Measurements from ENCODE around the gene KCNT2. TPM values are rescaled to one million over a fixed set of nuclear protein-coding genes. Genes with fewer than 3 reads are reported as not detected.

Gene KCNT2
- total and polyA plus RNA-seq, 4 donors: 0.84 to 18.7 (median 2.0) TPM

- no peak for TF ChIP-seq CTCF (IDR thresholded peaks at IDR 0.05; ENCODE audit: control extremely low read depth, extremely low read depth)
- 80 to 82% methylated on average over 3 of the region's 3 CpGs for WGBS, 2 donors
- H3K36me3 ChIP-seq (ENCODE audit: control insufficient read depth in 4 of 4, insufficient read depth in 4 of 4, low read length in 4 of 4): no peaks in the 10 kb centered on the region
- no peaks in the 10 kb centered on the region for H3K4me1 ChIP-seq (ENCODE audit: control insufficient read depth in 5 of 5, insufficient read depth in 5 of 5, low read length in 5 of 5)
- no peak overlapping the region for H3K4me3 ChIP-seq
- H3K27me3 ChIP-seq (ENCODE audit: control insufficient read depth in 3 of 3, insufficient read depth in 3 of 3, low read length in 2 of 3): no peaks in the 10 kb centered on the region
- no peak overlapping the region for H3K27ac ChIP-seq (ENCODE audit: low read depth in 1 of 2, low read length in 1 of 2)
- ATAC-seq (ENCODE audit: insufficient read depth, low FRiP score): no peak
- no peaks in the 10 kb centered on the region for H3K9me3 ChIP-seq (ENCODE audit: control insufficient read depth in 4 of 4, insufficient read depth in 3 of 4, low read length in 3 of 4)
- no peak for DNase-seq
- H3K9ac ChIP-seq (ENCODE audit: insufficient read depth in 1 of 2, low read length in 2 of 2): no peak overlapping the region
Observed at GRCh38 chr1:196543833-196544232, 64.4 kb downstream of the KCNT2 start.

GRCh38 chr1:196538473-196538872 is 69.8 kb downstream of the KCNT2 start:
- no peak overlapping the region for H3K9ac ChIP-seq (ENCODE audit: insufficient read depth in 1 of 2, low read length in 2 of 2)
- peaks cover 0 to 18% (median 4%) of the 10 kb centered on the region in 4 donors for H3K9me3 ChIP-seq (ENCODE audit: control insufficient read depth in 4 of 4, insufficient read depth in 3 of 4, low read length in 3 of 4)
- no peak overlapping the region for H3K4me3 ChIP-seq
- H3K36me3 ChIP-seq (ENCODE audit: control insufficient read depth in 4 of 4, insufficient read depth in 4 of 4, low read length in 4 of 4): peaks cover 0 to 8% (median 0%) of the 10 kb centered on the region in 4 donors
- 88 to 90% methylated on average over 4 of the region's 4 CpGs for WGBS, 2 donors
- ATAC-seq (ENCODE audit: insufficient read depth, low FRiP score) (peak; percentile 21), DNase-seq (no peak)
- TF ChIP-seq CTCF (IDR thresholded peaks at IDR 0.05; ENCODE audit: control extremely low read depth, extremely low read depth): no peak
- H3K4me1 ChIP-seq (ENCODE audit: control insufficient read depth in 5 of 5, insufficient read depth in 5 of 5, low read length in 5 of 5): no peaks in the 10 kb centered on the region
- H3K27me3 ChIP-seq (ENCODE audit: control insufficient read depth in 3 of 3, insufficient read depth in 3 of 3, low read length in 2 of 3): no peaks in the 10 kb centered on the region
- H3K27ac ChIP-seq (ENCODE audit: low read depth in 1 of 2, low read length in 1 of 2): no peak overlapping the region

- peak in 1 of 3 donors; percentile 53 for DNase-seq
- peaks cover 0 to 8% (median 0%) of the 10 kb centered on the region in 5 donors for H3K4me1 ChIP-seq (ENCODE audit: control insufficient read depth in 5 of 5, insufficient read depth in 5 of 5, low read length in 5 of 5)
- peaks cover 0 to 8% (median 0%) of the 10 kb centered on the region in 4 donors for H3K36me3 ChIP-seq (ENCODE audit: control insufficient read depth in 4 of 4, insufficient read depth in 4 of 4, low read length in 4 of 4)
- H3K4me3 ChIP-seq: no peak overlapping the region
- no peak for TF ChIP-seq CTCF (IDR thresholded peaks at IDR 0.05; ENCODE audit: control extremely low read depth, extremely low read depth)
- no peak overlapping the region for H3K27ac ChIP-seq (ENCODE audit: low read depth in 1 of 2, low read length in 1 of 2)
- H3K9me3 ChIP-seq (ENCODE audit: control insufficient read depth in 4 of 4, insufficient read depth in 3 of 4, low read length in 3 of 4): peaks cover 0 to 18% (median 4%) of the 10 kb centered on the region in 4 donors
- no peak overlapping the region for H3K9ac ChIP-seq (ENCODE audit: insufficient read depth in 1 of 2, low read length in 2 of 2)
- no peaks in the 10 kb centered on the region for H3K27me3 ChIP-seq (ENCODE audit: control insufficient read depth in 3 of 3, insufficient read depth in 3 of 3, low read length in 2 of 3)
- 59 to 77% methylated on average over 3 of the region's 3 CpGs for WGBS, 2 donors
- no peak for ATAC-seq (ENCODE audit: insufficient read depth, low FRiP score)
Observed at GRCh38 chr1:196535727-196536126, 72.5 kb downstream of the KCNT2 start.
